SK-N-SH (cell line): ENCODE measurements around the gene DYNLT1. TPM values are rescaled to one million over a fixed set of nuclear protein-coding genes. Genes with fewer than 3 reads are reported as not detected.

ENCODE experiments used
- CTCF ChIA-PET: fragments of 300-600, 350-600 bp; formaldehyde crosslinking; extraction: SDS; loops from one replicate; lab custom pipeline; 2021; lab: Yijun Ruan, JAX
- POLR2A ChIA-PET: fragments of 350-600 bp; sonication (Branson Sonifier 250); formaldehyde crosslinking; extraction: SDS; loops from one replicate; lab custom pipeline; 2020; ENCODE audit warnings: antibody characterized with exemption, inconsistent platforms; lab: Yijun Ruan, JAX
- DNase-seq: peaks from one replicate; pipeline ENCODE4 v3.0.0; 2012
- H2AFZ ChIP-seq: fragments of 200-600 bp; sonication (generic); 2 replicates; pipeline ENCODE4 v1.8.1; 2016; ENCODE audit warnings: antibody characterized with exemption, mild to moderate bottlenecking, low read depth
- H3F3A ChIP-seq: fragments of 200-600 bp; sonication (generic); replicated peaks from 2 replicates; pipeline ENCODE3; 2016; ENCODE audit warnings: antibody characterized with exemption, mild to moderate bottlenecking; ENCODE audit not compliant: insufficient read depth
- H3K27ac ChIP-seq, 2 experiments: fragments of 200-500 bp in 1 of 2; fragments of 200-600 bp in 1 of 2; sonication (Bioruptor generic) in 1 of 2; sonication (generic), shearing (Covaris generic) in 1 of 2; 2 replicates each; pipeline versions ENCODE4 v1.5.1 to v1.6.1; 2014 to 2016; ENCODE audit warnings: low read depth in 2 of 2, inconsistent platforms in 1 of 2, low read length in 1 of 2, mild to moderate bottlenecking in 1 of 2, mixed read lengths in 1 of 2
- H3K27me3 ChIP-seq: fragments of 200-600 bp; sonication (generic), shearing (Covaris generic); 2 replicates; pipeline ENCODE4 v1.6.1; 2016; ENCODE audit warnings: mixed run types; ENCODE audit not compliant: insufficient read depth
- H3K36me3 ChIP-seq, 2 experiments: fragments of 200-500 bp in 1 of 2; fragments of 200-600 bp in 1 of 2; sonication (Bioruptor generic) in 1 of 2; sonication (generic) in 1 of 2; replicated peaks in 1 of 2; 2 replicates each; pipeline versions ENCODE3 to v1.5.1; 2014 to 2016; ENCODE audit warnings: low read length in 1 of 2, mild to moderate bottlenecking in 1 of 2; ENCODE audit not compliant: insufficient read depth in 2 of 2, control insufficient read depth in 1 of 2
- H3K4me1 ChIP-seq, 2 experiments: fragments of 200-500 bp in 1 of 2; fragments of 200-600 bp in 1 of 2; sonication (Bioruptor generic) in 1 of 2; sonication (generic), shearing (Covaris generic) in 1 of 2; 2 replicates each; pipeline versions ENCODE4 v1.5.1 to v1.6.1; 2014 to 2016; ENCODE audit warnings: low read depth in 1 of 2, low read length in 1 of 2, mixed run types in 1 of 2; ENCODE audit not compliant: insufficient read depth in 2 of 2, control insufficient read depth in 1 of 2
- H3K4me2 ChIP-seq: fragments of 200-600 bp; sonication (generic), shearing (Covaris generic); 2 replicates; pipeline ENCODE4 v1.6.1; 2017; ENCODE audit warnings: mixed run types
- H3K4me3 ChIP-seq, 2 experiments: fragments of 200-500 bp in 1 of 2; fragments of 200-600 bp in 1 of 2; sonication (Bioruptor generic) in 1 of 2; sonication (generic), shearing (Covaris generic) in 1 of 2; 2 replicates each; pipeline versions ENCODE4 v1.5.1 to v1.8.1; 2014 to 2016; ENCODE audit warnings: low read depth in 2 of 2, inconsistent platforms in 1 of 2, low read length in 1 of 2, mild to moderate bottlenecking in 1 of 2, mixed read lengths in 1 of 2, moderate library complexity in 1 of 2
- H3K79me2 ChIP-seq: fragments of 200-600 bp; sonication (generic); 2 replicates; pipeline ENCODE4 v1.8.1; 2017; ENCODE audit warnings: mild to moderate bottlenecking; ENCODE audit not compliant: insufficient read depth
- H3K9ac ChIP-seq: fragments of 200-600 bp; sonication (generic); 2 replicates; pipeline ENCODE4 v1.6.1; 2017; ENCODE audit warnings: mixed run types
- H3K9me2 ChIP-seq: fragments of 200-600 bp; sonication (generic); 2 replicates; pipeline ENCODE4 v1.6.1; 2017; ENCODE audit warnings: mixed run types
- H3K9me3 ChIP-seq: fragments of 200-600 bp; sonication (generic); 2 replicates; pipeline ENCODE4 v1.6.1; 2017; ENCODE audit warnings: mixed run types, mild to moderate bottlenecking, moderate library complexity
- H4K20me1 ChIP-seq: fragments of 200-600 bp; sonication (generic); 2 replicates; pipeline ENCODE4 v1.6.1; 2017; ENCODE audit warnings: mild to moderate bottlenecking, mixed run types; ENCODE audit not compliant: insufficient read depth
- CHD2 ChIP-seq: fragments of 150-350 bp; IDR thresholded peaks from 2 replicates; pipeline ENCODE4 v1.6.1; 2018; ENCODE audit warnings: low read length; ENCODE audit not compliant: partially characterized antibody
- ELF1 ChIP-seq: IDR thresholded peaks from 2 replicates; pipeline ENCODE4 v1.4.0; 2012
- EP300 ChIP-seq, 2 experiments: IDR thresholded peaks; 2 replicates each; pipeline versions ENCODE4 v1.4.0 to v1.6.1; 2012; ENCODE audit warnings: borderline replicate concordance in 1 of 2, low read depth in 1 of 2, low read length in 1 of 2
- EZH2phosphoT487 ChIP-seq: fragments of 200-600 bp; sonication (generic); IDR thresholded peaks from 2 replicates; pipeline ENCODE4 v1.6.1; 2017; ENCODE audit warnings: low read depth, mixed run types, mild to moderate bottlenecking, antibody characterized with exemption, moderate library complexity, borderline replicate concordance
- MXI1 ChIP-seq: IDR thresholded peaks from 2 replicates; pipeline ENCODE4 v1.6.1; 2012; ENCODE audit warnings: mild to moderate bottlenecking, low read depth, low read length, improper control_type of control experiment
- NFIC ChIP-seq: IDR thresholded peaks from 2 replicates; pipeline ENCODE4 v1.4.0; 2012; ENCODE audit warnings: borderline replicate concordance
- POLR2AphosphoS5 ChIP-seq: IDR thresholded peaks from 2 replicates; pipeline ENCODE4 v1.6.1; 2012; ENCODE audit warnings: low read depth, low read length
- RCOR1 ChIP-seq: fragments of 150-350 bp; IDR thresholded peaks from 2 replicates; pipeline ENCODE4 v1.6.1; 2017; ENCODE audit warnings: antibody characterized with exemption, low read length
- RXRA ChIP-seq: IDR thresholded peaks from 2 replicates; pipeline ENCODE4 v1.4.0; 2012; ENCODE audit warnings: low read depth, mild to moderate bottlenecking, borderline replicate concordance
- SMC3 ChIP-seq: IDR thresholded peaks from 2 replicates; pipeline ENCODE4 v1.6.1; 2012; ENCODE audit warnings: low read depth, low read length, improper control_type of control experiment
- WGBS: methylation state at CpG from one replicate; pipeline ENCODE4 v1.1.6; 2017; ENCODE audit warnings: low lambda C conversion rate; 5-methylcytosine and 5-hydroxymethylcytosine counted together
- polyA plus RNA-seq, 3 experiments: library from polyadenylated mRNA; depleted of rRNA; stranded (reverse); fragments of >200 nt; gene quantifications; 2 replicates each; pipeline ENCODE4 v1.2.3, GENCODE V29; 2012
- TF ChIP-seq, protein P1 (sequence below): fragments of 150-350 bp; IDR thresholded peaks from 2 replicates; pipeline ENCODE4 v1.6.1; 2016; ENCODE audit warnings: mild to moderate bottlenecking, low read depth, low read length
- TF ChIP-seq, protein P2 (sequence below): IDR thresholded peaks from 2 replicates; pipeline ENCODE4 v1.4.0; 2012; ENCODE audit warnings: low read depth, borderline replicate concordance
- TF ChIP-seq, protein P3 (sequence below): IDR thresholded peaks from 2 replicates; pipeline ENCODE4 v1.6.1; 2012; ENCODE audit warnings: mild to moderate bottlenecking, low read depth, low read length, moderate library complexity
- TF ChIP-seq, protein P4 (sequence below): IDR thresholded peaks from 2 replicates; pipeline ENCODE4 v1.4.0; 2012; ENCODE audit warnings: low read depth
- TF ChIP-seq, protein P5 (sequence below): IDR thresholded peaks from 2 replicates; pipeline ENCODE4 v1.4.0; 2012; ENCODE audit warnings: low read depth, borderline replicate concordance

The DYNLT1 gene
- polyA plus RNA-seq, 1 of the 3 experiments (the other 2 are of a cell fraction) = 306 TPM

DNA sequence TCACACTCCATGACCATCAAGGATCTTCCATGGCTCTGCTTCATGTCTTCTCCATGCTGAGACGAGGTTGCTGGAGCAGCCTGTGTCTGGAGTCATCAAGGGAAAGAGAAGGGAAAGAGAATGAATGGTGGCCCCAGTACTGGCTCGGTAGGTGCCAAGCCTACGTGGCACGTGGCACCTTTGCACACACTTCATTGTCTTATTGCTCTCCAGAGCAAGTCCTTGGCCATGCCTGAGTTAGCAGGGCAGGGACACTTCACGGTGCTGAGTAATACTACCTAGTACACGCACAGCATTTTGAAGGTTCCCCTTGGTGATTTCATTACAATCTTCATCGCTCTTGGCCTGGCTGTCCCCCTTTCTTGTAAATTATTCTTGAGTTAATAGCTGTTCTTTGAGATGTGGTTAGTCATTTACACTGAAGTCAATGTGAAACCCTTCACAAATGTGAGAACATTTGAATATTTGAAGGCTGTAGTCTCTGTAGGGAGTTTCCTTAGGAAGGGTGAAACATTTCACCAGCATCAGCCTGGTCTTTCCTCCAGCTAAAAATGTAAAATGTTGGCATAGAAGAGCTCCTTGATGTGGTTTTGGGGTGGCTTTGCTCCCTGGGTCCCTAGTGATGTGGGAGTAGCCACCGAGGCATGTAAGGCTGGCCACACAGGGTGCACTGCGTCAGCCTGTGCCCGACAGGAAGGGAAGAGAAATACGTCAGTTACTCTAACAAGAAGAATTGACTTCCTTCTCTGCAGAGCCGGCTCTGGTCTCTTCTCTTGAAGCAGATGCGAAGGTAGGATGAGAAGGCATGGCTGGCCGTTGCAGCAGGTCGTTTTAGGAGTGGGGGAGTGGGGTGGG lies 5.0 kb upstream of the DYNLT1 start, which contains the start of gene SYTL3:
Gene SYTL3, plus strand, starts transcription at position 766 of the 855 bp plus-strand sequence. CDS start 13,215 bp downstream, outside the sequence.
- H3K79me2 ChIP-seq = 0 out of 2 replicates have a peak, but pooled peaks cover under 1% of the 10 kb centered on the region
- H3K27me3 ChIP-seq = no peaks in the 10 kb centered on the region
- no peaks in the 10 kb centered on the region for H3K36me3 ChIP-seq
- H2AFZ ChIP-seq = no peak within 1 kb of the TSS
- peak within 1 kb of the TSS; percentile 13 to 94; a peak in 3 of 4 replicates for H3K27ac ChIP-seq
- no peaks in the 10 kb centered on the region for H4K20me1 ChIP-seq
- H3K9me3 ChIP-seq = no peaks in the 10 kb centered on the region
- DNase-seq = no peak
- peak within 1 kb of the TSS; percentile 57 for H3K9ac ChIP-seq
- no peaks in the 10 kb centered on the region for H3K9me2 ChIP-seq
- H3K4me2 ChIP-seq = peak within 1 kb of the TSS; percentile 62
- TF ChIP-seq ELF1 (no peak), NFIC (no peak), EZH2phosphoT487 (no peak), SMC3 (no peak), EP300 (IDR thresholded peaks at IDR 0.05; ENCODE audit: borderline replicate concordance in 1 of 2, low read depth in 1 of 2, low read length in 1 of 2) (no peak)
- CTCF ChIA-PET = interaction anchor here (0.7 to 2.9 kb wide), 5 partner anchors 11 to 321 kb away, joined by 3 to 8 read pairs (median 4); no protein-coding TSS in a partner anchor
- POLR2A ChIA-PET = no interaction called here
- 77% methylated on average over 15 of the region's 15 CpGs for WGBS
- peaks cover 41% of the 10 kb centered on the region for H3F3A ChIP-seq
- no peak within 1 kb of the TSS for H3K4me3 ChIP-seq
- H3K4me1 ChIP-seq = peaks cover 10 to 20% of the 10 kb centered on the region in 2 experiments

DNA sequence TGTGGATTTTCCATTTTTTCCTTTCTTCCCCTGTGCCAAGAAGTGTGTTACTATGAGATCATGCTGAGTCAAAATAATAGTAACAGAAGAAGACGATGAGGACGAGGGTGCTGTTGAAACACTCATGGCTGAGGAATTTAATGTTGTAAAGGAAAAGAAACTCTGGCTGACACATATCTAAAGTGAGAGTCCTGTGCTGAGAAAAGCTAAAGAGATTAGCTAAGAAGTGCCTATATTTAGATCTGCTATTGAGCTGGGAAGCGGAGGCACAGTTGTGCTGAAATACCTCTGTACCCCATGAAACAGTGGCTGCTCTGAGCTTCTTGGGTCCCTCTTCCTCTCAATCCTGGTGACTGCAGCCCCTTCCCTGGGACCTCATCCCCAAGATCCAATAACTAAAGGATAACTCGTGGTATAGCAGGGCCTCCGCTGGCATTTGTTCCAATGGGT lies 4.2 kb upstream of the DYNLT1 start:
- Histone ChIP-seq H3K9me2 (no peaks in the 10 kb centered on the region), H3K36me3 (no peaks in the 10 kb centered on the region), H4K20me1 (no peaks in the 10 kb centered on the region), H3K27ac (peak overlapping the region; percentile 13 to 94; a peak in 3 of 4 replicates), H3K4me3 (no peak overlapping the region), H2AFZ (no peak overlapping the region), H3F3A (peaks cover 33% of the 10 kb centered on the region), H3K27me3 (no peaks in the 10 kb centered on the region), H3K4me1 (peaks cover 6 to 12% of the 10 kb centered on the region in 2 experiments), H3K9me3 (no peaks in the 10 kb centered on the region), H3K9ac (peak overlapping the region; percentile 57), H3K4me2 (peak overlapping the region; percentile 62), H3K79me2 (peaks cover 8% of the 10 kb centered on the region)
- ChIA-PET POLR2A (no interaction called here), CTCF (interaction anchor here (1.4 to 7.7 kb wide), 2 partner anchors 43 kb away, joined by 4 to 46 read pairs; no protein-coding TSS in a partner anchor)
- 39% methylated on average over 4 of the region's 5 CpGs for WGBS
- DNase-seq = no peak
- TF ChIP-seq CHD2 (no peak), POLR2AphosphoS5 (no peak), NFIC (peak; percentile 59; the same call in 1 of the 2 replicates), EP300 (IDR thresholded peaks at IDR 0.05; ENCODE audit: borderline replicate concordance in 1 of 2, low read depth in 1 of 2, low read length in 1 of 2) (peak in 1 of 2 experiments; percentile 42; a peak in 1 of 4 replicates), RCOR1 (no peak), EZH2phosphoT487 (no peak), RXRA (no peak), MXI1 (no peak)
- TF ChIP-seq, protein P1, sequence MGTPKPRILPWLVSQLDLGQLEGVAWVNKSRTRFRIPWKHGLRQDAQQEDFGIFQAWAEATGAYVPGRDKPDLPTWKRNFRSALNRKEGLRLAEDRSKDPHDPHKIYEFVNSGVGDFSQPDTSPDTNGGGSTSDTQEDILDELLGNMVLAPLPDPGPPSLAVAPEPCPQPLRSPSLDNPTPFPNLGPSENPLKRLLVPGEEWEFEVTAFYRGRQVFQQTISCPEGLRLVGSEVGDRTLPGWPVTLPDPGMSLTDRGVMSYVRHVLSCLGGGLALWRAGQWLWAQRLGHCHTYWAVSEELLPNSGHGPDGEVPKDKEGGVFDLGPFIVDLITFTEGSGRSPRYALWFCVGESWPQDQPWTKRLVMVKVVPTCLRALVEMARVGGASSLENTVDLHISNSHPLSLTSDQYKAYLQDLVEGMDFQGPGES = no peak
- TF ChIP-seq, protein P2, sequence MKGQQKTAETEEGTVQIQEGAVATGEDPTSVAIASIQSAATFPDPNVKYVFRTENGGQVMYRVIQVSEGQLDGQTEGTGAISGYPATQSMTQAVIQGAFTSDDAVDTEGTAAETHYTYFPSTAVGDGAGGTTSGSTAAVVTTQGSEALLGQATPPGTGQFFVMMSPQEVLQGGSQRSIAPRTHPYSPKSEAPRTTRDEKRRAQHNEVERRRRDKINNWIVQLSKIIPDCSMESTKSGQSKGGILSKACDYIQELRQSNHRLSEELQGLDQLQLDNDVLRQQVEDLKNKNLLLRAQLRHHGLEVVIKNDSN = no peak
- TF ChIP-seq, protein P3, sequence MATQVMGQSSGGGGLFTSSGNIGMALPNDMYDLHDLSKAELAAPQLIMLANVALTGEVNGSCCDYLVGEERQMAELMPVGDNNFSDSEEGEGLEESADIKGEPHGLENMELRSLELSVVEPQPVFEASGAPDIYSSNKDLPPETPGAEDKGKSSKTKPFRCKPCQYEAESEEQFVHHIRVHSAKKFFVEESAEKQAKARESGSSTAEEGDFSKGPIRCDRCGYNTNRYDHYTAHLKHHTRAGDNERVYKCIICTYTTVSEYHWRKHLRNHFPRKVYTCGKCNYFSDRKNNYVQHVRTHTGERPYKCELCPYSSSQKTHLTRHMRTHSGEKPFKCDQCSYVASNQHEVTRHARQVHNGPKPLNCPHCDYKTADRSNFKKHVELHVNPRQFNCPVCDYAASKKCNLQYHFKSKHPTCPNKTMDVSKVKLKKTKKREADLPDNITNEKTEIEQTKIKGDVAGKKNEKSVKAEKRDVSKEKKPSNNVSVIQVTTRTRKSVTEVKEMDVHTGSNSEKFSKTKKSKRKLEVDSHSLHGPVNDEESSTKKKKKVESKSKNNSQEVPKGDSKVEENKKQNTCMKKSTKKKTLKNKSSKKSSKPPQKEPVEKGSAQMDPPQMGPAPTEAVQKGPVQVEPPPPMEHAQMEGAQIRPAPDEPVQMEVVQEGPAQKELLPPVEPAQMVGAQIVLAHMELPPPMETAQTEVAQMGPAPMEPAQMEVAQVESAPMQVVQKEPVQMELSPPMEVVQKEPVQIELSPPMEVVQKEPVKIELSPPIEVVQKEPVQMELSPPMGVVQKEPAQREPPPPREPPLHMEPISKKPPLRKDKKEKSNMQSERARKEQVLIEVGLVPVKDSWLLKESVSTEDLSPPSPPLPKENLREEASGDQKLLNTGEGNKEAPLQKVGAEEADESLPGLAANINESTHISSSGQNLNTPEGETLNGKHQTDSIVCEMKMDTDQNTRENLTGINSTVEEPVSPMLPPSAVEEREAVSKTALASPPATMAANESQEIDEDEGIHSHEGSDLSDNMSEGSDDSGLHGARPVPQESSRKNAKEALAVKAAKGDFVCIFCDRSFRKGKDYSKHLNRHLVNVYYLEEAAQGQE = no peak
- TF ChIP-seq, protein P4, sequence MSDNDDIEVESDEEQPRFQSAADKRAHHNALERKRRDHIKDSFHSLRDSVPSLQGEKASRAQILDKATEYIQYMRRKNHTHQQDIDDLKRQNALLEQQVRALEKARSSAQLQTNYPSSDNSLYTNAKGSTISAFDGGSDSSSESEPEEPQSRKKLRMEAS = no peak
- TF ChIP-seq, protein P5, sequence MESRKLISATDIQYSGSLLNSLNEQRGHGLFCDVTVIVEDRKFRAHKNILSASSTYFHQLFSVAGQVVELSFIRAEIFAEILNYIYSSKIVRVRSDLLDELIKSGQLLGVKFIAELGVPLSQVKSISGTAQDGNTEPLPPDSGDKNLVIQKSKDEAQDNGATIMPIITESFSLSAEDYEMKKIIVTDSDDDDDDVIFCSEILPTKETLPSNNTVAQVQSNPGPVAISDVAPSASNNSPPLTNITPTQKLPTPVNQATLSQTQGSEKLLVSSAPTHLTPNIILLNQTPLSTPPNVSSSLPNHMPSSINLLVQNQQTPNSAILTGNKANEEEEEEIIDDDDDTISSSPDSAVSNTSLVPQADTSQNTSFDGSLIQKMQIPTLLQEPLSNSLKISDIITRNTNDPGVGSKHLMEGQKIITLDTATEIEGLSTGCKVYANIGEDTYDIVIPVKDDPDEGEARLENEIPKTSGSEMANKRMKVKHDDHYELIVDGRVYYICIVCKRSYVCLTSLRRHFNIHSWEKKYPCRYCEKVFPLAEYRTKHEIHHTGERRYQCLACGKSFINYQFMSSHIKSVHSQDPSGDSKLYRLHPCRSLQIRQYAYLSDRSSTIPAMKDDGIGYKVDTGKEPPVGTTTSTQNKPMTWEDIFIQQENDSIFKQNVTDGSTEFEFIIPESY = no peak
